GM18858 (cell line): ENCODE results near the gene AVPR2.
A peak's percentile ranks its signal among the peaks of the same experiment; 100 is the strongest.

ENCODE experiments used
- ATAC-seq: cut with Tn5 transposase; IDR thresholded peaks from one replicate; pipeline ENCODE4 v1.9.1; 2021; ENCODE audit not compliant: unreplicated experiment

AVPR2 gene

DNA sequence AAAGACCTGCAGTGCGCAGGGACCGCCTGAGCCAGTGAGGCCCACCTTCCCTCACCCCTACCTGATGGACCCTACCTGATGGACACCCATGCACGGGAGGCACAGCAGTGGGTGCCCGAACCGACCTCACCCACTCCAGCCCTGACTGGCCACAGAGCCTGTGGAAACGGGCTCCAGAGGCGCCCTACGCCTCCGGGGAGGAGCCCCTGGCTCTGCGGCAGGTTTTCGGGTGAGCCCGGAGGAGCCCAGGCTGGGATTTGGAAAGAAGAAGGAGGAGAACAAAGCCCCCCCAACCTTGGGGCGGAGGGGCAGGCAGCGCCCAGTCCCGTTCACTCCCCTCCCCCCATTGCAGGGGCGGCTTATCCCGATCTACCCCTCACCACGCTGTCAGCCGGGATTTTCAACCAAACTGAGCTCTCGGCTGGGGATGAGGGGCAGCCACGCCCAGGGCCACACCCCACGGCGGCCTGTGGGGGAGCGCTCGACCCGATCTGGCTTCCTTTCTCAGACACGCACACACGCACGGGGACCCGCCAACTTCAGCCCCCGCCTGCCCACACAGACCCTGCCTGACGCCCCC lies 19.2 kb upstream of the AVPR2 start:
- no peak for ATAC-seq

DNA sequence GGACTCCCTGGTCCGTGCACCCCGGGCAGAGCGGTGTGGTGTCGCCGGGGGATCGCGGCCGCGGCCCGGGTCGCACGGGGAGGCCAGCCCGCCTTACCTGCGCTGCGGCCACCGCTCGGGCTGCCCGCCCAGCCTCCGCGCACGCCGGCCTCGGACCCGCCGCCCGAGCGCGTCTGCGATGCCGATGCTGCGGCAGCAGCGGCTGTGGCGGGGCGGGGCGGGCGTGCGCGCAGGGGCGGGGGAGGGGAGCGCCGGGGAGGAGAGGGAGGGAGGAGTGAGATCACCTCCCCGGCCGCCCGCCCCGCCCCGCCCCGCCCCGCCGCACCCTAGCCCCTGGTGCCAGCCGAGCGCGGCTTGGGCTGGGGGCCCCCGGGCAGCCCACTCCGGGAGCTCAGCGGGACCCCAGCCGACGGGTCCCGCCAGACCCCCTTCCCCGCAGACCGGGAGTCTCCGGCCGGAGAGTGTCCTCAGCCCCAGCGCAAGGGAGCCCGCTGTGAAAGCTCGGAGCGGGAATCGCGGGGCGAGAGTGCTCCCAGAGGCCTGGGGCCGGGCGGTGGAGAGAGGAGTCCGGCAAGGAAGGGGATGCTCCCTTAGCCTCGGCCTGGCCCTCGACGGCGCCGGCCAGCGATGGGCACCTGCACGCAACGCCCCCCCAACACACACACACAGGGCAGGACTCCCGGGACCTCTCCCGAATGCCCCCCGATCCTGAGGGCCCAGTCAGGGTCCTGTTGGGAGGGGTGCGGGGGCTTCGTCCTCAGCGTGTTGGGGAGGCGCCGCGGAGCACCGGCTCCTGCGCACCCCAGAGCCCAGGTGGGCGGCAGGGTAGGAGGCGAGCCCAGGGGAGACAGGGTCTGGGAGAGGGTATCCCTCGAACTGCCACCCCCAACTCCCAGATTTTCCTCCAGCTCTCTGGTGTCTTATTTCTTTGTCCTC lies 18.2 kb upstream of the AVPR2 start, which contains the start of gene L1CAM:
Gene L1CAM, minus strand, starts transcription at position 206 of the 936 bp plus-strand sequence. CDS start 10,337 bp downstream, outside the sequence.
- ATAC-seq = no peak

DNA sequence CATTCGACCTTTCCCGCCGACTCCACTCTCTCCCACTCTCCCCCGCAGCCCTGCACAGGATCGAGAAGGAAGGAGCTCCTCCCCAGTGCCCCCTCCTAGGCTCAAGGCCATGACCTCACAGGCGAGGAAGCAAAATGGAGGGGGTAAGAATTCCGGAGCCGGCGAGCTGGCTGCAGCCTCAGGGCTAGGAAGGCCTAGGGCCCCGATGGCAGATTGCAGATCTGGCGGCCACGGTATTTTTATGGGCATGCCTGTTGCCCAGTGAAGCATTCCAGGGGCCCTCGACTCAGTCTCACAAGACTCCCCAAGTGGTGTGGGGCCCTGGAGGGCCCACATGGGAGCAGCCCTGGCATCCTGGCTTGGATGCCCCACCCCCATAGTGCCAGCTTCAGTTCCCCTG lies 17.6 kb upstream of the AVPR2 start:
- ATAC-seq = no peak

DNA sequence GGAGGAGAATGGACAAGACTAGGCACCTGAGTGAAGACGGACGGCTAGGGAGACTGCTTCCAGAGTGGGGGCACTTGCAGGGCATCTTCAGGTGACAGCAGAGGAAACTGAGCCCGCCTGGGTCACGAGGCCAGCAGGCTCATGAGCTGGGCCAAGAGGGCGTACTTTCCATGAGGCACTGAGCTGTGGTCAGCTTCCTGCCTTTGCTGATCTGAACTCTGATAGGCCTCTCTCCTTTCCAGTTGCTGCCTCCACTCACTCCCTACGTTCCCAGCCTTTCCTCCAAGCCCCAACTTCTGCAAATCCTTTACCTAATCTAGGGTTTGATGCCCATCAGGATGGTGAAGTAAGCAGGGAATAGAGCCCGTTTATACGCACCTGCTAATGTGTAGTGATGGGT lies 17.1 kb upstream of the AVPR2 start:
- no peak for ATAC-seq

DNA sequence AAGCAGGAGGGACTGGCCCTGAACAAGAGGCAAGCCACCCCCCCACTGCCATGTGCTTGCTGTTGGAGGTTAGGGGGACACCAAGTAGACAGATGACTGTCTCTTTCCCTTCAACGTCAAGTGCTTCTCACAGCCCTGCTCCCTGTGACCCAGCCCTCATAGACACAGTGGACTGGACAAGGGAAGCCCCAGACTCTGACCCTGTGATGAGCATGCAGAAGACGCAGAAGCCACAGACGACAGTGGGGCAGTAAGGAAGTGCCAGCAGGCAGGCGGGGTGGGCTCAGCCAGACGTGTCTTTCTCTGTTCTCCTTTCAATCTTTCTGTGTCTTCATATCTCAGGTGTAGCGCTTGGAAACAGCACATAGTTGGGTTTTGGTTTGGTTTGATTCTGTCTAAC lies 16.1 kb upstream of the AVPR2 start:
- ATAC-seq = no peak

DNA sequence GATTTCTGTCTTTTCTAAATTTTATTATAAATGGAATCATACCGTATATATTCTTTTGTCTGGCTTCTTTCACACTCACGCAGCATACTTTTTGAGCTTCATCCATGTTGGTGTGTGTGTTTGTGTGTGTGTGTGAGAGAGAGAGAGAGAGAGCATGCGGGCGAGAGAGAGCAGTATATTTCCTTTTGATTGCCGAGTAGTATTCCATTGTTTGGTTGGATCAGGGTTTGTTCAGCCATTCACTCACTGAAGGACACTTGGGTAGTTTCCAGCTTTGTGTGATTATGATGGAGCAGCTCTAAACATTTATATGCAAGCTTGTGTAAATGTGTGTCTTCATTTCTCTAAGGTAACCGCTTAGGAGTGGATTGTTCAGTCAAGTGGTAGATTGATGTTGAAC lies 15.3 kb upstream of the AVPR2 start:
- ATAC-seq = no peak

DNA sequence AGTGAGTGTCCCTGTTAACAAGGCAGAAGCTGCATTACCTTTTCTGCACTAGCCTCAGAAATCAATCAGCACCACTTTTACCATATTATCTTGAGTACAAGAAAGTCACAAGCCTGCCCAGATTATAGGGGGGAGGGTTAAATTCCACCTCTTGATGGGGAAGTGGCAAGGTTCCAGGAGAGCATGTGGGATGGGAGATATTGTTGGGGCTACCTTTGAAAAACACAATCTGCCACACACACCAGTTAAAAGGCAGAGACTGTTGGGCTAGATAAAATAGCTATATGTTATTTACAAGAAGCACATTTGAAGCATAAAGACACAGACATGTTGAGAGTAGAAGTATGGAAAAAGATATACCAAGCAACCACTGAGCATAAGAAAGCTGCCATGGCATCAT lies 6.6 kb upstream of the AVPR2 start:
- ATAC-seq = no peak

DNA sequence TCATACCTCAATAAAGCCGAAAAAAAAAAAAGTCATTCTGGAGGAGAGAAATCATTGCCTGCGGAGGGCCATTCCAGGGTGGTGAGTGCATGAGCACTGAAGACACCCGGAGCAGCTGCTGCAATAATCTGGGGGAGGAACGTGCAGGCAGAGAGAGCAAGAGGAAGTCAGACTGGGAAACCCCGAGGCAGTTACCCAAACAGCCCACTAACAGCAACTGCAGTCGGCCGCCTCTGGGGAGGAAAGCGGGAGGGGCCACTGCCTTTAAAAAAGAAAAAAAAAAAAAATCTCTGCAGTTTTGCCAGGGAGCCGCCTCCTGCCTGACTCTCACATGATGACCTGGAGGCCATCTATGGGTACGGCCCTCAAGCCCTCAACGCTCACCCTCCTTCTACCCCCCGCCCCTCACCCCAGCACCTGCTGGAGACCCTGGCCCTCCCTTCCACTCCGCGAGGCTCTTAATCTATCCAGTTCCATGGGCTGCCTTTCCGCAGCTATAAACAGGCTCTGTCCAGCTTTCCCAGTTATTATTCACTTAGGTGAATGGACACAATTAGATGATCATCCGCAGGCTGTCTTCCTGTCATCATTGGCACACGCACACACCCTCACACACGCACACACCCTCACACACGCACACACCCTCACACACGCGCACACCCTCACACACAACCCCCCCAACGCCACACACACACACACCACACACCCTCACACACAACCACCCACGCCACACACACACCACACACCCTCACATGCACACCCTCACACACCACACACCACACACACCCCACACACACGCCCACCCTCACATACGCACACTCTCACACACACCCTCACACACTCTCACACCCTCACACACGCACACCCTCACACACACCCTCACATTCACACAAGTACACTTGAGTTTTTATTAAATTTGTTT lies 3.4 kb upstream of the AVPR2 start:
- ATAC-seq = peak; percentile 65

DNA sequence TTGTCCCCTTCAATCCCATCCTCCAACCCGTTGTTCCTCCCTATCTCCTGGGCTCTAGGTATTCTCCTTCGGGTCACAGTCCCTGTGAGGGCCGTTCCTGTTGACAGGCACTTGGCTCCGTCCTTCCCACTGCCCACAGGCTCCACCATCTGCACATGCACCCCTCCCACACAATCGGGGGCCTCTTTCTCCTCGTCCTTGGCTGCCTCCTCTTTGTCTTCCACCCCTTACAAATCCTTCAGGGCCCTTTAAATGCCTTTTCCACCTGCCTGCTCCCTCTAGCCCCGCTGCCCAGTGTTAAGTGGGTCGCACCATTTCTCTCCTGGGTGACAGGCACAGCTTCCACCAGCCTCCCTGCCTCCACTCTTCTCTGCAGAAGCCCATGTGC lies 2.7 kb upstream of the AVPR2 start:
- no peak for ATAC-seq

DNA sequence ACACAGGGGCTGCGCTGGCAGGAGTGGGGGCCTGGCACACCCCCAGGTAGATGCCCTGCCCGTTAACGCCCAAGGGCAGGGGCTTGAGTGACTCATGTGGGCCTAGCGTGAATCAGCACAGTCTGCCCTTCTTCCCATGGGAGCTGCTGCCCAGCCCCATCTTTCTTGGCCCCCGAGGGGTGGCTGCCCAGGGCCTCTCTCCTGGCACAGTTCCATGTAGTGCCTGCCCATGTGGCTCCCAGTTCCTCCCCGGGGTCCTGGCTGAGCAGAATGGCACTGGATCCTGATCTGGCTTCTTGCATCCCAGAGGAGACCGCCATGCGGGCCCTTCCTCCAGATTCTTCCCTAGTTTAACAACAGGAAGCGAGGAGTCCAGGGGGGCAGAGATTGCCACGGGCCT lies 2.1 kb upstream of the AVPR2 start:
- no peak for ATAC-seq

DNA sequence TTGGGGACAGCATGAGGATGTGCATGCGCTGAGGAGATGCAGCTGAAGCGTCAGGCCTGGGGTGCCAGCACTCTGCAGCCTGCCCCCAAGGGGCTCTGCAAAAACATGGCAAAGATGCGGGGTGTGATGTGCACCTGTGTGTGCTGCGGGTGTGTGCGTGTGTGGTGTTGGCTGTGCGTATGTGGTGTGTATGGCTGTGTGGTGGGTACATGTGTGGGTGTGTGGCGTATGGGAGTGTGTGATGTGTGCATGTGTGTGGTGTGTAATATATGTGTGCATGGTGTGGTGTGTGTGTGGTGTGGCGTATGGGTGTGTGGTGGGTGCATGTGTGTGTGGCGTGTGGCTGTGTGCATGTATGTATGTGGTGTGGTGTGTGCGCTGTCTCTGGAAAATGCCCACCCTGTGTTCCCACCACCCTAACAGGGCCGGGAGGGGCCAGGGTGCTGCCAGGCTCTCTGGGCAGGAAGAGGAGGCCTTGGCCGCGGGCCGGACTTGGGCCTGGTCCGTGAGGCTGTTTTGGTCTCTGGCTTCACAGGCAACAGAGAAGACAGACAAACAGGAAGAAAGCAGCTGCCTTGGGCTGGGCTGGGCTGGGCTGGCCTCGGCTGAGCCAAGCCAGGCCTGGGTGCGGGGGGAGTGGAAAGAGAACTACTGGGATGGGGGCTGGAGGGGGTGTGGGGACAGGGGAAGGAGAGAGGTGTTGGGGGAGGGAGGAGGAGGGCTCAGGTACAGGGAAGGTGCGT lies 1.1 kb upstream of the AVPR2 start:
- ATAC-seq = no peak

DNA sequence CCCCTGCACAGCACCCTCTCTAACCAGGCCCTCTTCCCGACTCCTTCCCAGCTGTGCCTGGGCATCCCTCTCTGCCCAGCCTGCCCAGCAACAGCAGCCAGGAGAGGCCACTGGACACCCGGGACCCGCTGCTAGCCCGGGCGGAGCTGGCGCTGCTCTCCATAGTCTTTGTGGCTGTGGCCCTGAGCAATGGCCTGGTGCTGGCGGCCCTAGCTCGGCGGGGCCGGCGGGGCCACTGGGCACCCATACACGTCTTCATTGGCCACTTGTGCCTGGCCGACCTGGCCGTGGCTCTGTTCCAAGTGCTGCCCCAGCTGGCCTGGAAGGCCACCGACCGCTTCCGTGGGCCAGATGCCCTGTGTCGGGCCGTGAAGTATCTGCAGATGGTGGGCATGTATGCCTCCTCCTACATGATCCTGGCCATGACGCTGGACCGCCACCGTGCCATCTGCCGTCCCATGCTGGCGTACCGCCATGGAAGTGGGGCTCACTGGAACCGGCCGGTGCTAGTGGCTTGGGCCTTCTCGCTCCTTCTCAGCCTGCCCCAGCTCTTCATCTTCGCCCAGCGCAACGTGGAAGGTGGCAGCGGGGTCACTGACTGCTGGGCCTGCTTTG lies 1.1 kb downstream of the AVPR2 start:
- no peak for ATAC-seq

DNA sequence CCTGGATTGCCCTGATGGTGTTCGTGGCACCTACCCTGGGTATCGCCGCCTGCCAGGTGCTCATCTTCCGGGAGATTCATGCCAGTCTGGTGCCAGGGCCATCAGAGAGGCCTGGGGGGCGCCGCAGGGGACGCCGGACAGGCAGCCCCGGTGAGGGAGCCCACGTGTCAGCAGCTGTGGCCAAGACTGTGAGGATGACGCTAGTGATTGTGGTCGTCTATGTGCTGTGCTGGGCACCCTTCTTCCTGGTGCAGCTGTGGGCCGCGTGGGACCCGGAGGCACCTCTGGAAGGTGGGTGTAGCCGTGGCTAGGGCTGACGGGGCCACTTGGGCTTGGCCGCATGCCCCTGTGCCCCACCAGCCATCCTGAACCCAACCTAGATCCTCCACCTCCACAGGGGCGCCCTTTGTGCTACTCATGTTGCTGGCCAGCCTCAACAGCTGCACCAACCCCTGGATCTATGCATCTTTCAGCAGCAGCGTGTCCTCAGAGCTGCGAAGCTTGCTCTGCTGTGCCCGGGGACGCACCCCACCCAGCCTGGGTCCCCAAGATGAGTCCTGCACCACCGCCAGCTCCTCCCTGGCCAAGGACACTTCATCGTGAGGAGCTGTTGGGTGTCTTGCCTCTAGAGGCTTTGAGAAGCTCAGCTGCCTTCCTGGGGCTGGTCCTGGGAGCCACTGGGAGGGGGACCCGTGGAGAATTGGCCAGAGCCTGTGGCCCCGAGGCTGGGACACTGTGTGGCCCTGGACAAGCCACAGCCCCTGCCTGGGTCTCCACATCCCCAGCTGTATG lies 1.8 kb downstream of the AVPR2 start:
- no peak for ATAC-seq

DNA sequence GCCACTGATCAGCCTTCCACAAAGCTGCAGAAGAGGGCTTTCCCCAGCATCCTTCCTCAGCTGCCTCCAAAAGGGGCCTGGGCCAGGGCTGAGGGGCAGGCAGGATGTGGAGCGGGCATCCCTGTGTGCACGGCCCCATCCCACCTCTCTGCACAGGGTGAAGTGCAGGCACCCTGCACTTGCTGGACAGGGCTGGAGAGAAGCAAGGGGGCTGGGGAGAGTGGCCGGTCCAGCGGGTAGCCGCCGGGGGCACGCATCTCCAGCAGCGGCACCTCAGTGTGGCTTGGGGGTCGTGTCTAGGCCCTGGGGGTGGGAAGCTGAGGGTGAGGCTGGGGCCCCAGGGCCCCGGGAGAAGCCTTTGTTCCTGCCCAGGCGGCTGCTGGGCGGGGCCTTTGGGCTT lies 3.0 kb downstream of the AVPR2 start:
- no peak for ATAC-seq

DNA sequence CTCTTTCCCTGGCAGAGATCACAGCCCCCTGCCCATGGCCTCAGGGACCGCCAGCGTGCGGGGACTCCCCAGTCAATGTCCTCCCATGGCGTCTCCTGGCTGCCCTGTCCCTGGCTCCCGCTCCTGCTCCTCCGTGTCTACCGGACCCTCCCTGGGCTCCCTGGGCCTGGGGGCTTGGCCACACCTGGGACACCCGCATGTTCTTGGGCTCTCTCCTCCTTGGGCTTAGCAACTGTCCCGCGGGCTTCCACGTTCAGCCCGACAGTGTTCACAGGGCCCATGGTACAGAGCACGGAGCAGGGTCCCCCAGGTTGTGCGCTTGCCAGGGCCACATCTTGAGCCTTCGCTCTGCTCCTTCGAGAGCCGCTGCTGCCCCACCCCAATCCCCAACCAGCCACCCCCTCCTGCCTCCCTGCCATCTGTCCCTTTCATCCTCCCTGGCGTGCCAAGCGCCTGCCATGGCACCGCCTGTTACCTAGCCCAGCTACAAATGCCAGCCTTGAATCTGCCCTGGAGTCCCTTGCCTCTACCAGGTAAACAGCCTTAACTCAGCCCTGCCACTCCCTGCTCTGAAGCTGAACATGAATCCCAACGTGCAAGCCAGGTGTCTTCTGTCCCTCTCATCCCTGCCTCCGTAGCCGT lies 3.9 kb downstream of the AVPR2 start:
- no peak for ATAC-seq

DNA sequence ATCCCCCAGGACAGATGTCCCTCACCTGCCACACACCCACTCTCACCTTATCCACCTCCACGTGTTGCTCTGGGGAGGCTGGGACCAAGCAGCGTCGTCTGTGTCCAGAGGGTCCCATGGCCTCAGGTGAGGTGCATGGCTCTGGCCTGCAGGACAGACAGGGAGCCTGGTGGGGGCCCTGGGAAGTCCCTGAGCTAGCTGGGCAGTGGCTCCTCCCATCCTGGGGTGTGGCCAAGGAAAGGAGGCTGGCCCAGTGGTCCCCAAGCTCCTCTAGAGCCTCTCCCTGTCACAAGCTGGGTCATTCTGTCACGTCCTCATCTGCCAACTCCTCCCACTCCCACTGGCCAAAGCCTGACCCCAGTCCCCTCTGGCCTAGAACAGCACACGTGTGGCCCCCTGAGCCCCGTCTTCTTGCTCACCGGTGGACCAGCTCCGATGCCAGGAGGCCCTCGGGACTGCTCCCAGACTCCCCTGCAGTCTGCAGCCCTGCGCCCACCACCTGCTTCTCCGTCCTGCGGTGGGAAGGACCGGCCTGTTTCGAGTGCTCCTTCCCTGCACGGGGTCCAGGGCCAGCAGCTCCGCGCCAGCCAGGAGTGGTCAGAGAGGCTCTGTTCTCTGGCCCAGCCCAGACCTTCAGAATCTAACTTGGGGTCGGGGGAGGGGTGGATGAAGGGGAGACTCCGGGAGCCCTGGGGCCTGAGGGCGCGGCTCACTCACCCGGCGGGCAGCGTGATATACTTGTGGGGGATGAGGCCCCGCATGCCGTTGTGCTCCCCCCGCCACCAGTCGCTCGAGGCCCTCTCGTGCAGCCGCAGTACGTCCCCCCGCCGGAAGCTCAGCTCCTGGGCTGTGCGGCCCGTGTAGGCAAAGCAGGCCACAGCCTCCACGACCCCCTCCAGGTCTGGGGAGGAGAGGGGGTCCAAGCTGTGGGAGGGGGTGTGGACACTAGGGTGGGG lies 4.8 kb downstream of the AVPR2 start:
- ATAC-seq = no peak

DNA sequence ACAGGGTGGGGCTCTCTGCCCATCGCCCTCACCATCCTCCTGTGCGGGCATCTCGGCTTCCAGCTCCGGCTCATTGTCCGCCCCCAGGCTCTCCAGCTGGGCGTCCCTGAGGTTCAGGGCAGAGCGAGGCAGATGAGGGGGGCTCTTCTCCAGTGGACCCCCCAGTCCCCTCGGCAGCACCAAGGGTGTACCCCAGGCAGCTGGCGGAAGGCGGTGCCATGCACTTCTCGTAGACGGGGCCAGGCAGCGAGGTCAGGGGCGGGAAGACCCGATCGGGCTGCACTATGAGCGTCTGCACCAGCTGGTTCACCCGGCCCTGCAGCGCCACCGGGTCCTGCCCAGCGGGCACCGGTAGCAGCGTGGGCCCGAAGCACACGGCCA lies 5.5 kb downstream of the AVPR2 start:
- no peak for ATAC-seq

DNA sequence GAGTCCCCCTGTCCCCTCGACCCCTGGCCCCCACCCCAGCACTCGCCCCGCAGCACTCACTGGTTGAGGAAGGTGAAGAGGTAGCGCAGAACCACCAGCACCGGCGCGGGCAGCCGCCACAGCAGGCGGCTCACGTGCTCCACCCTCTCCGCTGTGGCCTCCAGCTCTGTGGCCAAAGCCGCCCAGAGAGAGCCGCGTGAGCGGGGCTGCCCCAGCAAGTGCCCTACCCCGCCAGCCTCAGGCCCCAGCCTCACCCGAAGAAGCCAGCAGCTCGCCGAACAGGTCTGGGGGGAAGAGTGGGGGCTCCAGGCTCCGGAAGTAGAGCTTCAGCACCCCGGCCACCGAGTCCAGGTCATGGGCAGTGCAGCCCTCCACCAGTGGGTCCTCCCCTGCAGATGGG lies 6.0 kb downstream of the AVPR2 start:
- ATAC-seq = no peak
